GM21367 (cell line): Measurements from ENCODE around the gene TMEM53.

ENCODE experiments used
- ATAC-seq: cut with Tn5 transposase; IDR thresholded peaks from one replicate; pipeline ENCODE4 v1.9.1; 2021; ENCODE audit not compliant: unreplicated experiment

The TMEM53 gene

DNA sequence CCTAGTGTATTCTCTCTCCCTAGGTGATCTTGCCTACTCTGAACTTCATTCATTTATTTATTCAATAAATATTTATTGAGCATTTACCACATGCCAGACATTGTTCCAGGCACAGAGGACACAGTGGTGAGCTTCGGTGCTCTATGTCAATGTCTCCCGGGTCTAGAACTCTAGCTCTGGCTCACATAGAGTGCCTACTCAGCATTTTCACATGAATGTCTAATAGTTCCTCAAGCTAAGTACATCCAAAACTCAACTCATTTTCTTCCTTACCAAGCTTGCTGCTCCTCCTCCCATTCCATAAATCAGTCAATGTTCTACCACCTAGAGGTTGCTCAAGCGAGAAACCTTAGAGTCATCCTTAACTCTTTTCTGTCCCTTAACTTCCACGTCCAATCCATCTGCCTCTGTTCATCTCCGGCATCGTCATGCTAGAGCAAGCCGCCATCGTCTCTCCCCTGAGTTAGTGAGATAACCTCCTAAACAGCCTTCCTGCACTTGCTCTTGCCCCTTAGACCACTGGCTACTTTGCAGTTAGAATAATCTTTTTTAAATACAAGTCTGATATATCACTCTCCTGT is 67.5 kb downstream of the TMEM53 start:
- ATAC-seq, result no peak

DNA sequence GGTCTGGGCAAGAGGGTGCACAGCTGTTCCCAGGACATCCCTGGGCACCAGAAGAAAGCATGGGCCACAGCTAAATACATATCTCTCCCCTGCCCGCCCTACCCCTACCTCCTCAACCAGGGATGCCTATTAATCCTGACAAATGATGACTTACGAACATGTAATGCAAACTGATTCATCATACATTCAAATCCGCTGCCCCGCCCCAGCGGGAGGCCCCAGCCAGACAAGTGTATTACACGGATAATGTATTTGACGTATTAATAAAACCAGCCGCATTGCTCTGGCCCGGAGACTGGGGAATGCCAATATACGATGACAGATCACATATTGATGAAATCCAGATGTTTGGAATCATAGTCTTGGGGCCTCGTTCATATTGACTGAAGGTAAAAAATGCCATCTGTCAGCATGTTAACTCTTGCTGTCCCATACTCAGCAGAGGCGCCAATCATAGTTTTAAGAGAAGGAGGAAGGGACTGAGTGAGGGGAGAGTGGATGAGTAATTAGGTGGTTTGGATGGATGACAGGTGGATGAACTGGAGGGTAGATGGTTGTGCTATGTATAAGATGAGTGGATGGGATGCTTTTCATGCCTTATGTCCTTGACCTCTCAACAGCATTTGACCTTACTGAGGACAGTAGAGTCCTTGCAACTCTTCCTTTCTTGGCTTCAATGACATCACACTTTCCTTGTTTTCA is 68.2 kb downstream of the TMEM53 start:
- ATAC-seq, result no peak

DNA sequence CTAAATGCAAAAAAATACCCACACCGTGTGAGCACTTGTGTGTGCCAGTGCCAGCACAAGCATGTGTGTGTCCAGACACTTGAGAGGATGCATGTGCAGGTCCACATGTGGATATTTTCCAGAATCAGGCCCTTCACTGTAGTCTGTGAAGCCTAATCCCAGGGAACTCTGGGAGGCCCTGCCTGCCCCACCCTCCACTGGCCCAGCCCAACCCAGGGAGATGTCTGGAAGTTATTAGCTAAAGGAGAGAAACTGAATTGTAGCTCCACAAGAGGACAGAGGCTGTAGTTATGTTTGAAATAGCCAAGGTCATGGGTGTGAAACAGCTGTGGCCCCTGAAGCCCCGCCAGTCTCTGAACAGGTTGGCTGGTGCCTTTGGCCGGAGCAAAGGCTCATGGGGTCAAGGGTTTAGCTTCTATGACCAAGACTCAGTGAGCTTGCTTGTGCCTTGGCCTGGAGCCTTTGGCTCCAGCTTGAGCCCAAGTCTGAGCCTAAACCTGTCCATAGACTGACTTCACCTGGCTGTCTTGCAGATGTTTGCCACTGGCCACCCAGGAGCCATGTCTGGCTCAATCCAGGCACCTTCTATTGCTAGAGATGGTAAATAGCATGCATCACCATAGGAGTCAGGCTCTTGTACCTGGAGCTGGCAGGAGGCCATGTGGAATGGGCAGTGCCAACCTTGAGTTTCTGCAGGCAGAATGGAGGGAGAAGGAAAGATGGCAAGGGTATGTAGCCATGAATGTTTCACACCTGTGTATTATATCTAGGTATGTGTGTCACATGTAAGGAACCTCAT is 69.9 kb downstream of the TMEM53 start:
- no peak for ATAC-seq

DNA sequence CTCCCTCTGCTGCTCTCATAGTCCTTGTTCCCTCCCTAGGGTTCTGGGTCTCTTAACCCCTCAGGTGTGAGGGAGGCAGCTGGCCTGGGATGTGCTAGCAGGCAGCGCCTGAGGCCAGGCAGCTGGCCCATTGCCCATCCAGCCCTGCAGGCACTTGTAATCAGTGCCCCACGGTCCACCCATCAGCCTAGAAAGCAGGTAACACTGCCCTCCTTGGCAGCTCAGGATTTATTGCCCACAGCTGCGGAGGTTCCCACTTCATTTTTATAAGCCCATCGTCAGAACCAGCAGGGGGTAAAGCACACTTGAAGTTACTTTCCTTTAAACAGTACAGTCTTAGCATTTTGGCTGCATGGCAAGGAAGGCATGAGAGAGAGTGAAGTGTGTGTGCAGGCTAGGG is 70.6 kb downstream of the TMEM53 start:
- no peak for ATAC-seq
